Ovary (tissue), 9 donors: ENCODE results near the gene CCDC169. TPM values are rescaled to one million over a fixed set of nuclear protein-coding genes. Genes with fewer than 3 reads are reported as not detected.
A peak's percentile ranks its signal among the peaks of the same experiment; 100 is the strongest.

ENCODE experiments used
- DNase-seq, 5 donors: peaks; one replicate each; pipeline ENCODE4 v3.0.0-alpha.2; 2019 to 2020
- H3K27ac ChIP-seq, 2 donors: fragments of 200-600 bp; one replicate each; pipeline versions ENCODE4 v1.5.1 to v1.8.0; 2019 to 2022
- H3K27me3 ChIP-seq: fragments of 200-600 bp; one replicate; pipeline ENCODE4 v1.8.0; 2022
- H3K36me3 ChIP-seq: fragments of 200-600 bp; sonication (generic); one replicate; pipeline ENCODE4 v1.5.1; 2019
- H3K4me1 ChIP-seq: one replicate; pipeline ENCODE4 v1.8.1; 2013; ENCODE audit warnings: mild to moderate bottlenecking, moderate library complexity; ENCODE audit not compliant: insufficient read depth
- H3K4me3 ChIP-seq: fragments of 200-600 bp; sonication (generic); one replicate; pipeline ENCODE4 v1.5.1; 2017
- H3K9me3 ChIP-seq, 2 donors: fragments of 200-600 bp in 1 of 2; sonication (generic) in 1 of 2; one replicate each; pipeline versions ENCODE4 v1.5.1 to v1.8.1; 2013 to 2019; ENCODE audit warnings: mild to moderate bottlenecking in 1 of 2, moderate library complexity in 1 of 2
- CTCF ChIP-seq, 3 donors: fragments of 450-650 bp in 2 of 3; fragments of 200-600 bp in 1 of 3; IDR thresholded peaks; one replicate each; pipeline versions ENCODE4 v1.5.1 to v1.8.0; 2016 to 2022; ENCODE audit warnings: antibody characterized with exemption in 3 of 3, mild to moderate bottlenecking in 1 of 3
- EP300 ChIP-seq: sonication (generic); formaldehyde crosslinking; IDR thresholded peaks from one replicate; pipeline ENCODE4 v1.6.1; 2017; ENCODE audit warnings: antibody characterized with exemption
- POLR2A ChIP-seq: fragments of 450-650 bp; IDR thresholded peaks from one replicate; pipeline ENCODE4 v1.6.1; 2017; ENCODE audit warnings: antibody characterized with exemption, mild to moderate bottlenecking, moderate library complexity
- WGBS, 3 donors: extraction: QIAGEN DNeasy Blood & Tissue Kit in 1 of 3; methylation state at CpG; one replicate each; pipeline versions ENCODE4 v1.1.5 to v1.1.7; 2013 to 2017; 5-methylcytosine and 5-hydroxymethylcytosine counted together
- intact Hi-C, 4 donors: fragments of 100-400 bp; cut with DNase I; formaldehyde crosslinking; loops; one replicate each; pipeline versions ENCODE4 v1.11.0 to v1.15.1; 2022 to 2023
- polyA plus RNA-seq, 2 donors: library from polyadenylated mRNA; stranded (reverse); fragments of 200-250 nt in 1 of 2; fragments of 350-450 nt in 1 of 2; fragmentation: Illumina TruSeq in 1 of 2; extraction: RNeasy Lipid Tissue Mini Kit (QIAGEN cat#74804) in 1 of 2; gene quantifications; one replicate each; pipeline ENCODE4 v1.2.3, GENCODE V29; 2013 to 2014
- total RNA-seq, 7 donors: library from RNA; depleted of rRNA in 2 of 7; stranded (reverse); fragments of >200 nt in 2 of 7; fragmentation: NEBNext Ultra II Directional in 3 of 7; extraction: Animal tissue kit (Norgen Biotek cat#: 25700) in 3 of 7; gene quantifications; one replicate each; pipeline versions ENCODE4 v1.1.0 to v1.2.4, GENCODE V29; 2016 to 2023
- donor health status: DM: no; HTN: no; CAD: no; lungs with moderate emphysema.
- donor health status: DM: no; HTN: no; CAD: no.
- donor health status: Bipolar disorder and iron deficiency.
- donor health status: DM: yes; HTN: yes; CAD: no.
- donor health status: DM: no; HTN: no; CAD: no.
- donor health status: DM: yes; HTN: yes; CAD: no.

CCDC169 gene
- total and polyA plus RNA-seq, 9 donors = 0.24 to 2.7 (median 0.97) TPM; not detected in 1

- H3K4me3 ChIP-seq = peak overlapping the region; percentile 96
- intact Hi-C loops = no loop called here
Measured at GRCh38 chr13:36344886-36345437, 47.3 kb upstream of the CCDC169 start.

GRCh38 chr13:36344173-36344572 lies 46.6 kb upstream of the CCDC169 start:
- intact Hi-C loops = no loop called here
- peak overlapping the region in 1 of 2 donors; percentile 100 for H3K27ac ChIP-seq
- DNase-seq = peak in 3 of 5 donors; percentile 33 to 74 (median 38)
- peaks cover 6% of the 10 kb centered on the region for H3K4me1 ChIP-seq
- H3K27me3 ChIP-seq = no peaks in the 10 kb centered on the region
- peak overlapping the region; percentile 96 for H3K4me3 ChIP-seq
- H3K9me3 ChIP-seq = no peaks in the 10 kb centered on the region
- H3K36me3 ChIP-seq = no peaks in the 10 kb centered on the region
- 31 to 39% (median 36%) methylated on average over 6 of the region's 6 CpGs for WGBS, 3 donors
- no peak for TF ChIP-seq POLR2A

More at GRCh38 chr13:36344886-36345437, 47.3 kb upstream of the CCDC169 start:
- no peaks in the 10 kb centered on the region for H3K36me3 ChIP-seq
- H3K9me3 ChIP-seq = no peaks in the 10 kb centered on the region
- H3K27ac ChIP-seq = peak overlapping the region; percentile 100
- H3K4me1 ChIP-seq = peaks cover 6% of the 10 kb centered on the region
- peak in 3 of 5 donors; percentile 18 to 30 (median 23) for DNase-seq
- 1 to 4% (median 3%) methylated on average over 14 of the region's 14 CpGs for WGBS, 3 donors
- no peaks in the 10 kb centered on the region for H3K27me3 ChIP-seq
- TF ChIP-seq CTCF (IDR thresholded peaks at IDR 0.05) = no peak
- no peak for TF ChIP-seq EP300
- no peak for TF ChIP-seq POLR2A

GRCh38 chr13:36343766-36344165 lies 46.2 kb upstream of the CCDC169 start:
- DNase-seq = peak in 3 of 5 donors; percentile 20 to 37 (median 37)
- Histone ChIP-seq H3K9me3 (no peaks in the 10 kb centered on the region), H3K36me3 (no peaks in the 10 kb centered on the region), H3K27ac (peak overlapping the region in 1 of 2 donors; percentile 100), H3K27me3 (no peaks in the 10 kb centered on the region), H3K4me3 (peak overlapping the region; percentile 96), H3K4me1 (peaks cover 7% of the 10 kb centered on the region)
- WGBS, 3 donors = 31 to 42% (median 38%) methylated on average over 3 of the region's 3 CpGs
- intact Hi-C loops = no loop called here
- TF ChIP-seq POLR2A (no peak), EP300 (no peak), CTCF (IDR thresholded peaks at IDR 0.05) (no peak)

- Histone ChIP-seq H3K36me3 (no peaks in the 10 kb centered on the region), H3K4me1 (peaks cover 8% of the 10 kb centered on the region), H3K4me3 (no peak overlapping the region), H3K9me3 (no peaks in the 10 kb centered on the region), H3K27me3 (no peaks in the 10 kb centered on the region), H3K27ac (no peak overlapping the region)
- TF ChIP-seq EP300 (no peak), CTCF (IDR thresholded peaks at IDR 0.05) (no peak), POLR2A (no peak)
- DNase-seq = no peak
- intact Hi-C loops = no loop called here
- WGBS, 3 donors = 66 to 90% (median 78%) methylated on average over 2 of the region's 2 CpGs
Measured at GRCh38 chr13:36342715-36343114, 45.1 kb upstream of the CCDC169 start.

DNA sequence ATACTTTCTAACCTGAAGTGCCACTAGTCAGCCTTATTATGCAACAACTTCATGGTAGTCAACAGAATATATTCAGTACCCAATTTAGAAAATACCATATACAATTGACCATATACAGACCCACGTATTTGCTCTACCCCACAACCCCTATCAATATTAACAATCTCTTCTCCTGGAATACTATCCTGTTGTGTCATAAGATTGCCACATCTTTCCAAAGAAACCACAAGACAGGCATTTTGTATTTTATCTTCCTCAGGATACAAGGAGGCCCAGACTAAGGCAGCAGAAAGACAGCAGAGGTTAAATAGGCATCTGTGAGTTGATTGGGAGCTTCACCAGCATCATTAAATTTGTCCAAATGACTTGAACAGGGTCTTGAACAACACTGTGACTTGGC lies 44.1 kb upstream of the CCDC169 start:
- TF ChIP-seq POLR2A (no peak), CTCF (IDR thresholded peaks at IDR 0.05) (no peak), EP300 (no peak)
- intact Hi-C loops = no loop called here
- no peaks in the 10 kb centered on the region for H3K36me3 ChIP-seq
- no peaks in the 10 kb centered on the region for H3K9me3 ChIP-seq
- H3K4me1 ChIP-seq = peaks cover 13% of the 10 kb centered on the region
- no peak overlapping the region for H3K27ac ChIP-seq
- no peaks in the 10 kb centered on the region for H3K27me3 ChIP-seq
- no peak overlapping the region for H3K4me3 ChIP-seq
- WGBS, 3 donors = 59 to 76% (median 73%) methylated on average over 1 of the region's 1 CpG
- no peak for DNase-seq
